Kasumi-1 (cell line): Measurements from ENCODE around the gene YPEL1.

Source experiments
- DNase-seq, 2 experiments: peaks; one replicate each; lab custom pipeline; 2025; lab: John Stamatoyannopoulos, UW

Gene YPEL1

GRCh38 chr22:21657020-21657359, 78.6 kb downstream of the YPEL1 start:
- DNase-seq = no peak

GRCh38 chr22:21652547-21653545, 82.7 kb downstream of the YPEL1 start:
- DNase-seq = no peak

- DNase-seq = peak; percentile 91 to 92
These were observed 83.5 kb downstream of the YPEL1 start for GRCh38 chr22:21652010-21652546.

GRCh38 chr22:21651521-21652009, 84.0 kb downstream of the YPEL1 start:
- no peak for DNase-seq

- DNase-seq = peak in 1 of 2 experiments; percentile 22
These were observed 84.6 kb downstream of the YPEL1 start for GRCh38 chr22:21650823-21651520.

GRCh38 chr22:21650280-21650679, 85.3 kb downstream of the YPEL1 start:
- peak in 1 of 2 experiments; percentile 10 for DNase-seq
